Brain microvascular endothelial cell (primary cell): ENCODE data around the gene CFAP97.
A peak's percentile ranks its signal among the peaks of the same experiment; 100 is the strongest.
"Not testable (repeated sequence)": the region's sequence is repeated elsewhere in the genome, so short reads cannot be mapped to it uniquely, and the experiment has no call there.

ENCODE experiments used
- DNase-seq: peaks from one replicate; pipeline ENCODE4 v3.0.0-alpha.2; 2020
- H3K27ac ChIP-seq: fragments of 250-450 bp; sonication (Bioruptor Pico); 2 replicates; pipeline ENCODE4 v1.5.1; 2020; ENCODE audit warnings: mild to moderate bottlenecking, moderate library complexity
- H3K27me3 ChIP-seq: fragments of 250-450 bp; sonication (Bioruptor Pico); replicated peaks from 2 replicates; pipeline ENCODE4 v1.5.1; 2020; ENCODE audit warnings: mild to moderate bottlenecking
- H3K36me3 ChIP-seq: fragments of 250-450 bp; sonication (Bioruptor Pico); replicated peaks from 2 replicates; pipeline ENCODE4 v1.5.1; 2020; ENCODE audit warnings: mild to moderate bottlenecking
- H3K4me3 ChIP-seq: 2 replicates; pipeline ENCODE4 v1.5.1; 2011; ENCODE audit warnings: low read depth, mild to moderate bottlenecking, control low read depth, low read length, moderate library complexity
- in situ Hi-C: cut with HindIII; loops from 2 replicates; pipeline ENCODE4 v1.10.0; 2017; ENCODE audit warnings: low sequenced_read_pairs, low pct_ligation_motif_present
- TF ChIP-seq, protein P1 (sequence below): IDR thresholded peaks from 2 replicates; pipeline ENCODE4 v1.5.1; 2011; ENCODE audit warnings: low read depth, mild to moderate bottlenecking, moderate library complexity, low read length, control low read depth, inconsistent platforms; ENCODE audit errors: missing control alignments

The CFAP97 gene

DNA sequence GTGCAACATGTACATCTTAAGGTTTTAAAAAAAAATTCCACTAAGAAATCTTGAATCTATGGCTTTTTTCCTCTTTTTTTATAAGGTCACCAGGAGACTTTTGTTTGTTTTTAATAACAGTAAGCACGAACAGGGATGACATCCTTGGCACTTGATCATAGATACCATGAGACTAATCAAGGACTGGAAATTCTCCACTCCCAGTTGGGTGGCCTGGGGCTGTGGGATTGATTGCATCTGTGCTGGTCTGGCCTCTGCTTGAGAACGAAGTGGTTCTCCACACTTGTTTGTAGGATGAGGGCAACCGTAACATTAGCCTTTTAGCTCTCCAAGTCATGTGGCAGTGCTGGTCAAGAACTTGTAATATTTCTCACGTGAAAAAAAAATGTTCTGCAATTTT, 41.0 kb upstream of the CFAP97 start:
- Histone ChIP-seq H3K27me3 (no peaks in the 10 kb centered on the region), H3K4me3 (no peak overlapping the region), H3K36me3 (no peaks in the 10 kb centered on the region), H3K27ac (no peak overlapping the region)
- in situ Hi-C loops = no loop called here
- TF ChIP-seq, protein P1, sequence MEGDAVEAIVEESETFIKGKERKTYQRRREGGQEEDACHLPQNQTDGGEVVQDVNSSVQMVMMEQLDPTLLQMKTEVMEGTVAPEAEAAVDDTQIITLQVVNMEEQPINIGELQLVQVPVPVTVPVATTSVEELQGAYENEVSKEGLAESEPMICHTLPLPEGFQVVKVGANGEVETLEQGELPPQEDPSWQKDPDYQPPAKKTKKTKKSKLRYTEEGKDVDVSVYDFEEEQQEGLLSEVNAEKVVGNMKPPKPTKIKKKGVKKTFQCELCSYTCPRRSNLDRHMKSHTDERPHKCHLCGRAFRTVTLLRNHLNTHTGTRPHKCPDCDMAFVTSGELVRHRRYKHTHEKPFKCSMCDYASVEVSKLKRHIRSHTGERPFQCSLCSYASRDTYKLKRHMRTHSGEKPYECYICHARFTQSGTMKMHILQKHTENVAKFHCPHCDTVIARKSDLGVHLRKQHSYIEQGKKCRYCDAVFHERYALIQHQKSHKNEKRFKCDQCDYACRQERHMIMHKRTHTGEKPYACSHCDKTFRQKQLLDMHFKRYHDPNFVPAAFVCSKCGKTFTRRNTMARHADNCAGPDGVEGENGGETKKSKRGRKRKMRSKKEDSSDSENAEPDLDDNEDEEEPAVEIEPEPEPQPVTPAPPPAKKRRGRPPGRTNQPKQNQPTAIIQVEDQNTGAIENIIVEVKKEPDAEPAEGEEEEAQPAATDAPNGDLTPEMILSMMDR = no peak
- no peak for DNase-seq

DNA sequence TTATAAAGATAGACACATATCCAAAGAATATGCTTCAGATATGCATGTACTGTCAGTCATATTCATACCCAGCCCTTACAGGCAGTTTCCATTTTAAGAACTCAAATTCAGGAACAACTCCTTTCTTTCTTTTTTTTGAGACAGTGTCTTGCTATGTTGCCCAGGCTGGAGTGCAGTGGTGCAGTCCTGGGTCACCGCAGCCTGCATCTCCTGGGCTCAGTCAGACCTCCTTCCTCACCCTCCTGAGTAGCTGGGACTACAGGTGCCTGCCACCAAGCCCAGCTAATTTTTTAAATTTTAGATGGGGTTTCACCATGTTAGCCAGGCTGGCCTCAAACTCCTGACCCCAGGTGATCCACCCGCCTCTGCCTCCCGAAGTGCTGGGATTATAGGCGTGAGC, 40.1 kb upstream of the CFAP97 start:
- Histone ChIP-seq H3K4me3 (no peak overlapping the region), H3K36me3 (no peaks in the 10 kb centered on the region), H3K27me3 (no peaks in the 10 kb centered on the region), H3K27ac (no peak overlapping the region)
- no peak for DNase-seq
- in situ Hi-C loops = no loop called here
- TF ChIP-seq, protein P1 = no peak

DNA sequence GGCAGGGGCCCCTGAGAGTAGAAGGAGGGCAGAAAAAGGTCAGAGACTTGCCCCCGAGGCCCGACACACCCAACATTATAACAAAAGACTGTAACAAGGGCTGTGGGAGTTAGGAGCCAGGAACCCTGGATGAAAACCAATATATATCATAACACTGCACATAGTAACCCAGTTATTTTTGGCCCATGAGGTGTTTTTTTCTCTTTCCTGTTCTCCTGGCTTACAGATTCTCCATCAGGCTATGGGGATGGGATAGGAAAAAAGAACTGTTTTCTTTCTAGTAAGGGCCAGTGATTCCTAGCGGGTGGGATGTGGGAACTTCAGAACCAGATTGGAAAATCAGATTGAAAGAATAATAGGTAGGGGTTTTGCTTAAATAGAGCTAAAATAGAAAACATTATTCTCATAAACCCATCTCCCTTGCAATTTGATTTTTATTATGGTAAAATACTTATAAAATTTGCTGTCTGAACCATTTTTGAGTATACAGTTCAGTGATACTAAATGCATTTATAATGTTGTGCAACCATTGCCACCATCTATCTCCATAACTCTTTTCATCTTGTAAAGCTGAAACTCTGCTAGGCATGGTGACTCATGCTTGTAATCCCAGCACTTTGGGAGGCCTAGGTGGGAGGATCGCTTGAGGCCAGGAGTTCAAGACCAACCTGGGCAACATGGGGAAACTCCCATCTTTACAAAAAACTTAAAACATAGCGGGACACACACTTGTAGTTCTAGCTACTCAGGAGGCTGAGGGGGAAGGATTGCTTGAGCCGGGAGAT, 39.1 kb upstream of the CFAP97 start:
- Histone ChIP-seq H3K27me3 (no peaks in the 10 kb centered on the region), H3K4me3 (no peak overlapping the region), H3K27ac (no peak overlapping the region), H3K36me3 (no peaks in the 10 kb centered on the region)
- in situ Hi-C loops = no loop called here
- TF ChIP-seq, protein P1 = no peak
- DNase-seq = no peak

DNA sequence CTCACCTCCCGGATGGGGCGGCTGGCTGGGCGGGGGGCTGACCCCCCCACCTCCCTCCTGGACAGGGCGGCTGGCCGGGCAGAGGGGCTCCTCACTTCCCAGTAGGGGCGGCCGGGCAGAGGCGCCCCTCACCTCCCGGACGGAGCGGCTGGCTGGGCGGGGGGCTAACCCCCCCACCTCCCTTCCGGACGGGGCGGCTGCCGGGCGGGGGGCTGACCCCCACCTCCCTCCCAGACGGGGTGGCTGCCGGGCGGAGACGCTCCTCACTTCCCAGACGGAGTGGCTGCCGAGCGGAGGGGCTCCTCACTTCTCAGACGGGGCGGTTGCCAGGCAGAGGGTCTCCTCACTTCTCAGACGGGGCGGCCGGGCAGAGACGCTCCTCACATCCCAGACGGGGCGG, 36.7 kb upstream of the CFAP97 start:
- H3K4me3 ChIP-seq, H3K27me3 ChIP-seq, H3K27ac ChIP-seq, in situ Hi-C loops, DNase-seq, H3K36me3 ChIP-seq: not testable (repeated sequence)

DNA sequence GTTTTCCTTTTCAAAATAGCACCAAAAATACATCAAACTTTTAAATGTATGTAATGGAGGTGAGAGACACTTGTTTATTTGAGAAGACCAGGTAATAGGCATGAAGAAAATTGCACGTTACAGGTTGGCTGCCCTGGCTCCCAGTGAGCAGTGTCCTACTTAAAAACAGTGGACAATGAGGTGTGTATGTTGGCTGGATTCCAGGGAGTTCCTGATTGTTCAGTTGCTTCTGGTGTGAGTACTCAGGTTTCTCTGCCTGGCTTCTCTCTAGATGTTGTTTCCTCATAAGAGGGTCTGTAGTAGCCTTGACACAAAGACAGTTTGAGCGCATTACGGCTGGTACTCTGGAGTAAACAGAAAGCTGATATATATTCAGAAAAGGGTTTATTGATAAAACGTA, 35.0 kb upstream of the CFAP97 start:
- in situ Hi-C loops = no loop called here
- H3K27ac ChIP-seq = peak overlapping the region; percentile 4
- TF ChIP-seq, protein P1 = no peak
- no peak overlapping the region for H3K4me3 ChIP-seq
- H3K27me3 ChIP-seq = no peaks in the 10 kb centered on the region
- DNase-seq = no peak
- no peaks in the 10 kb centered on the region for H3K36me3 ChIP-seq

DNA sequence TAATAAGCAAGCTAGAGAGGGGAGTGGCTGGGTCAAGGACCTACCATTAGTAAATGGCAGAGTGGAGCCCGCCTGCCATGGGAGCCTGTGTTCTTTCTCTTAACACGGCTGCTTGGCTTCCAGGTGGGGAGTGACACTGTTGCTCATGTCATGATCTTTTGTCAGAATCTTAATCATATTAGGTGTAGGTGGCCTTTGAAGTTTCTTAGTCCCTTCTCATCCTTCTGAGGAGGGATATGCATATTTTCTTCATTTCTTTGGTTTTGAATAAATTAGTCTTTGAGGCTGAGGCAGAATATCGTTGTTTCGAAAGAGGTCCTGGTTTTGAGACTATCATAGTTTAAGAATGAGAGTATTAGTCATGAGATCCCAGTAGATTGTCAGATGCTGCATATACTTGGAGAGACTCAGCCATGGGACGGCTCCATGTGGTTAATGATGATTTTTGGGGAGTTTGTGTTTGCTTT, 34.4 kb upstream of the CFAP97 start:
- TF ChIP-seq, protein P1 = no peak
- no peaks in the 10 kb centered on the region for H3K27me3 ChIP-seq
- peak; percentile 48 for DNase-seq
- H3K27ac ChIP-seq = peak overlapping the region; percentile 4
- in situ Hi-C loops = no loop called here
- H3K36me3 ChIP-seq = no peaks in the 10 kb centered on the region
- H3K4me3 ChIP-seq = no peak overlapping the region
